ENCODE results near the gene SMURF2. TPM values are rescaled to one million over a fixed set of nuclear protein-coding genes. Genes with fewer than 3 reads are reported as not detected.

SMURF2 gene
- total and polyA plus RNA-seq, 2 of the 4 experiments (the other 2 are of a cell fraction), result 131 to 774 TPM

DNA sequence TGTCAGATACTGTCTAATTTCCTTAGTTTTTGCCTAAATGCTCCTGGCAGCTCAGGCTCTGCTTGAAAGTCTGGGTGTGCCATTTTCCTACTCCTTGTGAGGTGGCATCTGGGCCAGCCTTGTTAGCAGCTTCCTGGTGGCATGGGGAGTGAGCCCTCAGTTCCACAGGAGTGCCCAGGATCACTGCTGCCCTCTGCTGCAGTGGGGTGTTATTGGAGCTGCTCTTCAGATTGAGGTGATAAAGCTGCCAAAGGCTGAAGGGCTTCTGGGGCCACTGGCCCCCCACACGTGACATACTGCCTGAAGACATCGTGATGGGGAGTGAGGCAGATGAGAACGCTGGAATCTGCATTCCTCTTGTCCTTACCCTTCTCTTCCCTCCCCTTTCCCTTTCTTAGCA, 127.9 kb downstream of the SMURF2 start:
- ChIA-PET CTCF (no interaction called here), POLR2A (ENCODE audit: unreplicated experiment) (no interaction called here)
- Histone ChIP-seq H2AK5ac (ENCODE audit: low read depth, low read length) (no peak overlapping the region), H2BK120ac (ENCODE audit: low read depth, low read length) (no peak overlapping the region), H2AFZ (replicated peaks; ENCODE audit: low read length, poor library complexity) (no peak overlapping the region), H3K14ac (replicated peaks; ENCODE audit: low read depth, low read length) (no peak overlapping the region), H3K79me1 (ENCODE audit: low read depth in 1 of 2, low read length in 2 of 2) (peaks cover 3 to 58% of the 10 kb centered on the region in 2 experiments; a peak in 3 of 4 replicates), H2AK9ac (replicated peaks; ENCODE audit: low read depth, low read length, poor library complexity) (no peak overlapping the region), H2BK5ac (ENCODE audit: low read depth, low read length, poor library complexity, severe bottlenecking) (no peak overlapping the region), H4K91ac (ENCODE audit: insufficient read depth, low read depth, low read length) (no peak overlapping the region), H2BK20ac (ENCODE audit: low read depth, low read length) (no peak overlapping the region), H2BK15ac (ENCODE audit: low read depth, low read length) (no peak overlapping the region), H4K5ac (ENCODE audit: low read depth, low read length) (no peak overlapping the region), H3K36me3 (ENCODE audit: control insufficient read depth, insufficient read depth, low read length) (peaks cover 54% of the 10 kb centered on the region), H3K4ac (ENCODE audit: low read depth, low read length) (no peak overlapping the region), H3K9ac (ENCODE audit: low read depth, low read length) (no peak overlapping the region), H3K4me1 (ENCODE audit: control insufficient read depth, insufficient read depth, low read length) (no peaks in the 10 kb centered on the region), H3K56ac (ENCODE audit: extremely low read depth, insufficient read depth, low read length) (no peak overlapping the region), H3K9me3 (ENCODE audit: control insufficient read depth, insufficient read depth, low read length) (no peaks in the 10 kb centered on the region), H3K23ac (ENCODE audit: low read depth, low read length) (no peak overlapping the region), H3K4me3 (ENCODE audit: insufficient read depth, low read depth, low read length) (no peak overlapping the region), H3K18ac (ENCODE audit: low read depth, low read length) (no peak overlapping the region), H3K4me2 (ENCODE audit: low read depth, low read length) (no peak overlapping the region), H4K20me1 (ENCODE audit: insufficient read depth, low read length) (peaks cover 56% of the 10 kb centered on the region), H4K8ac (ENCODE audit: low read depth in 2 of 2, low read length in 2 of 2) (peak overlapping the region in 1 of 2 experiments; percentile 12; a peak in 1 of 4 replicates), H3K27me3 (ENCODE audit: control insufficient read depth, insufficient read depth, low read length) (no peaks in the 10 kb centered on the region), H3K27ac (ENCODE audit: insufficient read depth, low read length) (no peak overlapping the region), H3K9me1 (ENCODE audit: insufficient read depth, low read length) (peaks cover 20% of the 10 kb centered on the region; the same call in 1 of the 2 replicates)
- dilution Hi-C loops (cut with HindIII; ENCODE audit: low sequenced_read_pairs, unreplicated experiment) (no loop called here), in situ Hi-C loops (cut with MboI; ENCODE audit: low sequenced_read_pairs) (no loop called here), intact Hi-C loops (cut with micrococcal nuclease) (no loop called here)
- WGBS, 2 experiments (ENCODE audit: extremely low coverage in 2 of 2, insufficient read length in 1 of 2), result no CpG with 5 or more reads among the region's 3 CpGs
- ATAC-seq (ENCODE audit: low read depth) (peak; percentile 4; the same call in 1 of the 2 replicates), DNase-seq (no peak)
- no TSS peak for BruUV-seq (replicated peaks)
- TF ChIP-seq FOS (IDR thresholded peaks at IDR 0.05; ENCODE audit: low read depth, low read length) (no peak), RCOR1 (IDR thresholded peaks at IDR 0.05; ENCODE audit: insufficient replicate concordance, low read length) (no peak), CTCF (conservative IDR thresholded peaks at IDR 0.05; ENCODE audit: low read depth, low read length) (peak; percentile 16; the same call in 1 of the 2 replicates), RAD21 (IDR thresholded peaks at IDR 0.05; ENCODE audit: low read length) (no peak), MAZ (IDR thresholded peaks at IDR 0.05; ENCODE audit: borderline replicate concordance, low read depth, low read length) (no peak), NFE2L2 (IDR thresholded peaks at IDR 0.05; ENCODE audit: low read depth, low read length) (no peak), CEBPB (IDR thresholded peaks at IDR 0.05; ENCODE audit: low read depth, low read length) (no peak), MAFK (IDR thresholded peaks at IDR 0.05; ENCODE audit: low read depth, low read length) (no peak), CHD1 (IDR thresholded peaks at IDR 0.05; ENCODE audit: low read depth, low read length) (no peak), BHLHE40 (IDR thresholded peaks at IDR 0.05; ENCODE audit: low read depth, low read length) (no peak), ELK1 (IDR thresholded peaks at IDR 0.05; ENCODE audit: borderline replicate concordance, low read depth, low read length) (no peak), POLR2A (IDR thresholded peaks at IDR 0.05; ENCODE audit: low read depth, low read length) (0 out of 2 replicates have a peak, but pooled peaks have one; percentile 0)
- TF ChIP-seq, protein P1, sequence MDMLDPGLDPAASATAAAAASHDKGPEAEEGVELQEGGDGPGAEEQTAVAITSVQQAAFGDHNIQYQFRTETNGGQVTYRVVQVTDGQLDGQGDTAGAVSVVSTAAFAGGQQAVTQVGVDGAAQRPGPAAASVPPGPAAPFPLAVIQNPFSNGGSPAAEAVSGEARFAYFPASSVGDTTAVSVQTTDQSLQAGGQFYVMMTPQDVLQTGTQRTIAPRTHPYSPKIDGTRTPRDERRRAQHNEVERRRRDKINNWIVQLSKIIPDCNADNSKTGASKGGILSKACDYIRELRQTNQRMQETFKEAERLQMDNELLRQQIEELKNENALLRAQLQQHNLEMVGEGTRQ (IDR thresholded peaks at IDR 0.05; ENCODE audit: low read depth, low read length), result no peak

Data from IMR-90 (cell line).